ENCODE measurements around the gene APP.

Gene APP

DNA sequence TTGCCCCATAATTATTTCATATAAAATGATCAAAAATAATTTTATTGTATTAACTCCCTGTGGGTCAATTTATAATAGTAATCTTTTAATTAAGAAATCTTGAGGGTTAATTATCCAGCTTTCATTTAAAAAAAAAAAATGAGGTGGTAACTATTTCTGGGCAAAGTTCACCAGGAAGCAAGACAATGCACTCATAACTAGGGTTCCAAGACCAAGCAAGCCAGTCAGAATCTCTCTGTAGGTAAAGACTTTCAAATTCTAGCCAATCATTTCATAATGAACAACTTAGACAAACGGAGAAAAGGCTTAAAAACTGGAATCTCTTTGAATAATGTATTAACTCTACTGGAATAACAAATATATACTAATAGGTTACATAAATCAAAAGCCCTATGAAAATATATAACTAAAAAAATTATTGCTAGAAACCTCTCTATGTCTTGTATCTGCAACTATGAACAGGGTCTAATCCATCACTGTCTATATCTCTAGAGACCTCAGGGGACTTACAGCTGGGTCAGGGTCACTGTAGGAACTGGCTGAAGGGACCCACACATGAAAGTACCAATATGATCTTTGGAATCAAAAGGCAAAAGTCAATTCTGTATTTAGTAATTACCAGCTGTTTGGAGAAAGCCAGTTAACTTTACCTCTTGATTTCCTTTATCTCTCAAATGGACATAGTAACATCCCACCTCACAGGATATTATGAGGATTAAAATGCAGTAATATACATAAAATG lies 43.3 kb downstream of the APP start:
- no peak for DNase-seq (ENCODE audit: low read depth in 2 of 2)

DNA sequence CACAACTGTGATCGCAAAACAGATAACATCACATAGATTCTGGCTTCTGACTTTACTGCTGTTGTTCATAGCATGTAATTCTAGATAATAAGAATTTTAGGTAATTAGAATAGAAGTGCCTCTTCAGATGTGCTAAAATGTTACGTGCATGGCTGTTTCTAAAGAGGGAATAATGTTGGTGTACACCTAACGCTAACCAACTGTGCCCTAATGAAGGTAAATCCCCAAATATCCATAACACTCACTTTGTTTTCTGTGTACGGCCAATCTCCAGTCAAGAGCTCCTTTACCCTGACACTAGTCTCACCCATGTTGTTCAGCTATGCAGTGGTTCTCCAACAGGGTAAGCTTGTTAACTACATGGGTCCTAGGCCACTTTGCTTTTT lies 44.4 kb downstream of the APP start:
- DNase-seq (ENCODE audit: low read depth in 2 of 2), result no peak

DNA sequence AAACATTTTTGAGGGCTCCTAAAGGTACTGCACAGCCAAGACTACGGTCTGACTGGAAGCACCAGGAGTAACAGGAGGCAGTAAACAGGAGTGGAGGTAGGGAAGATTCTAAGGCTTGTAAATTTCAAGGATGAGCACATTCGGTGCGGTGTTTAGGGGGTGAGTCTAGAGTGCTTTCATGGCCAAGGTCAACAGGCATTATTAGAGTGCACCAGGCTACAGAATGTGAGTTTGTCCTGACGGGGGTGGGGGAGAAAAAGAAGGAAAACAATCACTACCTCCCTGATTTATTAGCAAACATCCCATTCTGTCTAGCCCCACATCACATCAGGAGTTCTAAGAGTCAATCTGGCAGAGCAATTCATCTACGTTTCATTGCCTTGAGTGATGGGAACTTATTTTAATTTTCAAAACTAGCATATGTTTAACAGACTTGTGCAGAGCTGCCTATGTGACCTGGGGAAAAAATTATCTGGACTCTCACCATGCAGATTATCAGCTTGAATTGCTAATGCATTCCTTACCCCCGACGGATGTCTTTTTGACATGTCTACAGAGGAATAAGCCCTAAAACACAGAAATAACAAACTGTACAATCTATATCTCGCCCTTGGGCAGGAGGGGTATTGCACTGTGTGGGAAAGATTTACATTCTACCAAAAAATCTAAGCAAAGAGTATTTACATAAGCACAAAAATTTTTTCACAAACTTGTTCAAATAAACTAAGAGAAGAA lies 45.0 kb downstream of the APP start:
- DNase-seq (ENCODE audit: low read depth in 2 of 2), result no peak

DNA sequence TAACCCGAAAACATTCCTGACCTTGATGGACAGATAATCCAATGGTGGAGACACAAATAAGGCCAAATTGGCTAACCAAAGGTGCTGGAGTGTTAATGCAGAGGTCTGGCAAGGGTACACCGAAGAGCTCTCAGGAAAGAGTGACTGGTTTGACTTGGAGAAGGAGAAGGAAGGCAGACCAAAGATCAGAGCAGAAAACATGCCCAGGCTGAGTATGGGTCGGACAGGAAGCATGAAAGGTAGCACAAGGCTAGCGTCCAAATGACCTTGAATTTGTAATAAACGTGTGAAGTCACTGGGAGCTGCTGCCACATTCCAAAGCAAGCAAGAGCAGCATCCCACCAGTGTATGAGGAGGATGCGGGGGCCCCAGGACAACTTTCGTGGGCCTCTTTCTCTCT lies 45.7 kb downstream of the APP start:
- DNase-seq (ENCODE audit: low read depth in 2 of 2), result no peak

DNA sequence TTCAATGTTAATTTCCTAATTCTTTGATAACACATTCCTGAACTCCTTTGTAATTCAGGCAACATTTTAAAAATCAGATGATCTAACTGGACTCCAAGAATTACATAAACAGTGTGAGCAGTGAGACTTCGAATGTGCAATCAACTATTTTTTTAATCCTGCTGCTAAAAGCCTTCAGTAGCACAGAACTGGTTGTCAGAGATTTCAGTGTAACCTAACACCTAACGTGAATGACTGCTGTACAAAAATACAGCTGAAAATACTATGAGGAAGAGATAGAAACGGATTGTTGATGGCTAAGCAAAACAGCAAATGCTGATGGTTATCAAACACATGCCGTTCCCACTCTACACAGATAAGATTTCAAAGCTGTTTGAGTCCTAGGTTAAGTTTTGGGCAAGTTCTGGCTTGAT lies 46.1 kb downstream of the APP start:
- no peak for DNase-seq (ENCODE audit: low read depth in 2 of 2)

DNA sequence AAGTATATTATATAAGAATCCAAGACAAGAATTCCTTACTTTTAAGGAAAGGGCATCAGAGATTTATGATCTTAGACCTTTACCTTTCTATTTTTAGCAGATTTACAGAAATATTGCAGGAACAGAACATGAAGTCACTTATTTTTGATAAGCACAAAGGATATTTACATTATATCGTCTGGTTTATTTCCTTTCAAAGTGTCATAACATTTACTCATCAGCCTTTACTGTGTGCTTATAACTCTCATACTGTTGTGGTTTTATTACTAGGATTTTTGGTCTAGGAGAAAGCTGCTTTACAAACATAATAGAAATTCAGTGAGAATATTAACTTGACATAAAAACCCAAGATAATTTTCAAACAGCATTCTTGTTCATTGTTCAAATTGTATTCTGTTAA lies 47.6 kb downstream of the APP start:
- DNase-seq (ENCODE audit: low read depth in 2 of 2), result no peak

DNA sequence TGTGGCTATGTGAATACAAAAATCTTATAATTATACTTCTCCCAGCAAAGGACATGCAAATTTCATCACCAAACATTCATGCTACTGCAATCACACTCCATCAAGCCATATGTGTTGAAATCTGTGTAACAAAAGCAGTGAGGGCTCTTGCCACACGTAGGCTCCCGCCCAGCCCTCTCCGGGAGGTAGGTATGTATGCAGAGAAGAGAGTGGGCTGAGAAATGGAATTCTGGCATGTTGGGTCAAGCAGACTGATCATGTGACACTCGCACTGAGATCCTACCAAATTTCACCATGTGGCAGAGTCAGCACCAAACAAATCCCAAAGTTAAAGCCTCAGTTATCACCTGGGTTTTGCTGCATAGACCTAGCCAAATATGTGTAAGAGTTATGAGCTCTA lies 49.7 kb downstream of the APP start:
- DNase-seq (ENCODE audit: low read depth in 2 of 2), result no peak

DNA sequence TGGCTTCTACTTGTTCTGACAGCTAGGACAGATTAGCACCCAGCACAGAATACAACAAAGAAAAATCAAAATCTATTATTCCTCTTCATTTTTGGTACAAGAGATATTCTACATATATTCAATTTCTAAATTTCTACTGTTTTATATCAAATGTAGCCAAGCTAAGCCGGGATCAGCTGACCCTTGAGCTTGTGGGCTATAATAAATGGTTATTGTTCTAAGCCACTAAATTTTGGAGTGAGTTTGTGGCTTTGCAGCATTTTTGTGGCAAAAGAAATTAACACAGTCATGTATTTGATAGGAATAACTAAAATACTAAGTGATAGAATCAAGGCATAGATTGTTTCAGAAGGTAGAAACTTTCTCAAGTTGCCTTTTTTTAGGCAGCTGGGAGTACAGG lies 50.7 kb downstream of the APP start:
- DNase-seq (ENCODE audit: low read depth in 2 of 2), result no peak

DNA sequence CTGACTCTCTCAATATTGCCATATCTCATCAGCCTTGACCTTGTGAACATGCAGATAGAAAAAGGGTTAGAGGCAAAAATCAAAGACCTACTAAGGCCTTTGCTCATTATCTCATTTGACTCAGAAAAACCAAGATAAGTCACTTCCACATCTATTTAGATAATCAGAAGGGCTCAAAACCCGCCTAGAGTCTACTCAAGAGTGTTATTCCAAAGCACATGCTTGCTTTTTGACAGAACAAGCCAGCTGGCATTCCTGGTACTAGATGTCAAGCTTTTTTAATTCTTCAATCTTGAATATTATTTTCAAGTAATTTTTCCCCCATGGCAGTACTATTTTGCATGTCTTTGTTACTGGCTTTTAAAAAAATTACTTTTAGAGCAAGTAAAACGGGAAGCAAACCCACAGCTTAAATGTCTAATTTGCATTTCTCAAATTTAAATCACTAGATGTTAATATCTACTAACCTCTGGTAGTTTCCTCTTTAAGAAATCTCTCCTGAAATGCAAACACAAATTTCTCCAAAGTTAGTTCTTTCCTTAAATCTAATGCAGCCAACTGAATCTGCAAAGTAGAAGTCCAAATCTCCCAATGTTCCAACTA lies 51.5 kb downstream of the APP start:
- DNase-seq (ENCODE audit: low read depth in 2 of 2), result no peak

DNA sequence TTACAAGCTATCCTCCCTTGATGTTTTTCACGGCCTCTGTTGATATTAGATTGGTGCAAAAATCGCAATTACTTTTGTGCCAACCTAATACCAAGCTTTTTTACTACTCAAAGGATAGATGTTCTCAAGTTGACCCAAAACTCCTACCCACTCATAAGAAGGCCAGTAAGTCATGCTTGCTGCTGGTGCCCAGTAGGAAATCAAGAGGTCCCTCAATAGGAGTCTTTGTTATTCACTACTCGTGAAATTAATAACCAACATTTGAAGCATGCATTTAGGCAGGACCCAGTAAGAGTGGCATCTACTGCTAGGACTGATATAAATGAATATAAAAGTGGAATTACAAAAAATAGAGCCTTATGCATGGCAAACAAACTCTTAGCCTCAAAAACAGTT lies 52.6 kb downstream of the APP start:
- DNase-seq (ENCODE audit: low read depth in 2 of 2), result no peak

DNA sequence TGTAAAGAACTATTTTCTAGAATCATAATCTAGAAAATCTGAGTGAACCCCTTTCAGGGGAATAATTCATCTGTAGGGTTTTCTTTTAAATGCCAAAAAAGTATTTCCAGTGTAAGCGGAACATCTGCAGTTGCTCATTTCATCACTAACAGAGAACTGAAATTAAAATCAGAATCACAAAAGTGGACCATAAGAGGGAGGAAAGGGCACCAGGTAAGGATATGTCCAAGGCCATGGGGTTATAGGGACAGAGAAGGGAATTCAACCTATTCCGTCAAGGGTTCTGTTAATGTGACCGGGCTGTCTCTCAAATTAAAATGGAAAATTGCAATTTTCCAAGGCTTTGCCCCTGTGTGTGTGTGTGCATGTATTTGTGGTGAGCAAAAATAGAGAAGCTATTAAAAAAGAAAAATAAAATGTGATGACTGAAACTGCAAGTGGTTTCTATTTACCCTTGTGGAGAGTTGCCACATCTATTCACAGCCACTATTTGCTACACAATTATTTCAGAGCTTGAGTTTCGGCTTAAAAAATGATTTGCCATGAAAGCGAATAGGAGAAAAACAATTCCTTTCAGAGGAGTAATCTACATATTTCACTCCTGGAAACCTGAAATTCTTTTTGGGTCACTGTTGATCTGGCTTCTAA lies 53.1 kb downstream of the APP start:
- DNase-seq (ENCODE audit: low read depth in 2 of 2), result no peak

DNA sequence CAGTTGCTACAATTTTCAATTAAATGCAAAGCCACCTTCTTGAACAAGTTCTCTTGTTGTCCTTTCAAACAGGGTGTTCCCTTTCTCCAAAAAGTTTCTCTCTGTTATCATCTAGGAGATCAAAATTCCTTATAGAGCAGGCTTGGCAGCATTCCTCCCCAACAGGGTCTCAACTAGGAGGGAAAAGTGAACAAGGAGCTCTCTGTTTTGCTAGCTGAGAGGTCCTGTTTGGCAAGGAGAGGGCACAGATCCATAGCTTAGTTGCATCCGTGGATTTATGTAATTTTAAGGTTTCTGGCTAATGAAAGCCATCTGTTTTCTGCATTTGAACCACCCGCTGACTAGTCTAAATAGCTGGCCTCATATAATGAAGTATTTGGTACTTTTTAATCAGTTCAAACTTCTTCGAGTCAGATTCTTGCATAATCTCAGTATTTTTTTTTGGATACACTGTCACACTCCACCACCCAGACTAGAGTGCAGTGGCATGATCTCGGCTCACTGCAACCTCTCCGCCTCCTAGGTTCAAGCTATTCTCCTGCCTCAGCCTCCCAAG lies 54.0 kb downstream of the APP start:
- no peak for DNase-seq (ENCODE audit: low read depth in 2 of 2)

DNA sequence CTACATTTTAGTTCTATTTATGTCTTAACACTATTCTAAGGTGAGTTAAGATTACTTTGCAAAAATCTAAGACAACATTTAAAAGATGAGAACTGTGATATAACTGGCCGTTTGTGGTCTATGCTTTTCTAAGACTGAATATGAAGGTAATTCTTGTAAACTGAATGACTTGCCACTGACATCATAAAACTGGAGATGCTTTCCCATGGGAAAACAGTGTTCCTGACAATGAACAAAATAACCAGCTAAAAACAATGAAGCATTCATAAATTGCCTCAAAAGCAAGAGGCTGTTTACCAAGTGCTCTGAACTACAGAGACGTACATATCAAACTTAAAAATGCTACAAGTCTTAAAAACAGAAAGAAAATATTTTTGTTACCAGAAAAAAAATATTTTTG lies 54.7 kb downstream of the APP start:
- no peak for DNase-seq (ENCODE audit: low read depth in 2 of 2)

DNA sequence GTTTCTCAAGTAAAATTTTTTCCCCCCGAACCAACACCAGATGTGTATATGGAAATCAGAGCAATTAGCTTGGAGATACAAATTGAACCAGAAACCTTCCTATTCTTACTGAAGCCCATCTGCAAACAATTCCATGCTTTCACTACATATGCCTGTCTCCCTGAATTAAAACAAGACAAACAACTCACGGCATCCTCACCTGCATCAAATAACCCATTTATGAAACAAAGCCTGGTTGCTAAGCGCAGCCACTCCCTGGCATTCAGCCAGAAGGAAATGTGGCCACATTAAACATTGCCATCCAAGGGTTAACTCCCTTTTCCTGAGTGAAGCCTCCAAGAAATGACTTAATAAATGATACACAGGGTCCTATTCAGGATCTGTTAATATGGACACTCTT lies 55.3 kb downstream of the APP start:
- DNase-seq (ENCODE audit: low read depth in 2 of 2), result no peak

DNA sequence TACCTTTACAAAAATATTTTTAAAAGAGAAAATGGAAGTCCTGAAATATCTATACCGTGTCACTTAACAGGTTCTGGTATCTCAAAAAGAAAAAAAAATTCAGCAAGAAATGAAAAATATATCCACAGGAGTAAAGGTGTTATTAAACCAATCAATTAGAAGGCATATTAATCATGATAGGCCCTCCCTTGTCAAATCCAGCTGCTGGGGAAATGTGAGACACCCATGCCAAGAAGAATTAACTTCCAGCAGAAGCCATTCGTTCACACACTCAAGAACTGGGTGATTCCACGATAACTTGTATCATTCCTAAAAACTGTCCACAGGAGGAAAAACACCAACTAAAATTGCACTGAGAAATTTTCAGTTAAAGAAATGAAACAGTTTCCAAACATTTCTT lies 57.6 kb downstream of the APP start:
- no peak for DNase-seq (ENCODE audit: low read depth in 2 of 2)

DNA sequence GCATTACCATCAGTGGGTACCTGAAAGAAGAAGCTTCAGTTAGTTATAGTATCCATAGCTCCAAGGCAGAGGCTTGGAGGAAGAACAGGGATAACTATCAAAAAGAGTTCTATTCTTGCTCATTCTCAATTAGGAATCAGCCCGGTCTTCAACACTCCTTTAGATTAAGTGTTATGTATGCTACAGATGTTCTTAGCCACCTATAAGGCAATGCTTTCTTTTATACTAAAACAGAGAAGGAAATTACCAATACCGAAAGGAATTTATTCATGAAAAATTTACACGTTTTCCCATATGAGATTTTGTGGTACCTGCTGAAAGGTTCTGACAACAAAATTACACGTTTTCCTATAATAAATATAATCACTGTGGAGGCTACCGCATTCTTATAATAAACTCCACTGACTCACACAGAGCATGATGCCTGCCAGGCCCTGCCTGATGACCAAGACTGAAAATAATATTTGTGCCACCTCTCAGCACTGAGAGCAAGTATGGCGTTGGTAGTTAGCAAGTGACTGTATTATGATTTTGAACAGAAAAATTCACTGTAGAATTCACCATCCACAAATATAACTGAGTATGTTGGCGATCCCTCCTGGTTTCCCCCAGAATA lies 58.3 kb downstream of the APP start:
- DNase-seq (ENCODE audit: low read depth in 2 of 2), result no peak

DNA sequence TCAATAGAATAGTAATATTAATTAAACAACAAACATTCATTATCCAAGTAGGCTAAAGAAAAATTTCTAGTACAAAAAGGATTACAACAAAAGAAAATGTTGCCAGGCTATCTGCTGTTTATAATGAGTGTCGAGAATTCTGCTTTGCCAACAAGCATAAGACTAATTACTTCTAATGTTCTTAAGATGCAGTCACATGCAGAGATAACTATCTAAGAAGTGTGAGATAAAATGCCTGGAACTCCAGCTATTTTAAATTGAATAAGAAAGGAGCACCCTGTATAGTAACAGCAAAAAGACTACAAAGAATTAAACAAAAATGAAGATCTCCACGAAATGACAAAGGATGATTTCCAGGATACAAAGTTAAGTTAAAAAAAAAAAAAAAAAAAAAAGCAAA lies 59.9 kb downstream of the APP start:
- DNase-seq (ENCODE audit: low read depth in 2 of 2), result no peak

DNA sequence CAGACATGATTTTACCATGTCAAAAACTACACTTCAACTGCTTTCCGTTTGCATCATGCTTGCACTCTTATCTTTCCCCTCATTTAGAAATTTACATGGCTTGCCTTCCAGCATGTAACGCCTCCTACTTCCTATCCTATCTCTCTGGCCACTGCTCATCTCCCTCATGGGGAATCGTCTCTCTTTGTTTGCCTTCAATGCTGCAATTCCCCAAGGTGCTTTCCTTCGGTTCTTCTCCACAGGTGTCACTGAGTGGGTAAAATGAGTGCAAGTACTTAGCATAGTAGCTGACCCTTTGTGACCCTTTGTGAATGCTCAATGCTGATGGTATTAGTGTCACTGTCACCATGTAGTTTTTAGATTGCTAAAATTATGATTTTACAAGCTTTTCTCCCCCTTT lies 63.1 kb downstream of the APP start:
- no peak for DNase-seq (ENCODE audit: low read depth in 2 of 2)

DNA sequence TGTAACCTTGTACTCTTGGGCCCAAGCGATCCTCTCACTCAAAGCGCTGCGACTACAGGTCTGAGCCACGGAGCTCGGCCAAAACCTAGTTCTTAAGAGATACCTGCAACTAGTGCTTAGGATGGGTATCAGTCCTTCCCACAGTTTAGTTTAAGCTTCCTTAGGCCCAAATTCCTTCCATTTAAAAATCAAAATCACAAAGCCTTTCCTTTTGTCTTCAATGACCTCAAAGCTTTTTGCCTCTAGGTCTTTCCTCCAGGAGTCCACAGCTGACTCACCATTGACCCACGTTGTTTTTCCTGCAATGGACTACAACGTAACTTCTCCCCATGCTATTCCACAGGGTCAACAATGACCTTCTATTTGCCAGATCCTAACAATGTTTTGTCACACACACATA lies 64.0 kb downstream of the APP start:
- no peak for DNase-seq (ENCODE audit: low read depth in 2 of 2)

DNA sequence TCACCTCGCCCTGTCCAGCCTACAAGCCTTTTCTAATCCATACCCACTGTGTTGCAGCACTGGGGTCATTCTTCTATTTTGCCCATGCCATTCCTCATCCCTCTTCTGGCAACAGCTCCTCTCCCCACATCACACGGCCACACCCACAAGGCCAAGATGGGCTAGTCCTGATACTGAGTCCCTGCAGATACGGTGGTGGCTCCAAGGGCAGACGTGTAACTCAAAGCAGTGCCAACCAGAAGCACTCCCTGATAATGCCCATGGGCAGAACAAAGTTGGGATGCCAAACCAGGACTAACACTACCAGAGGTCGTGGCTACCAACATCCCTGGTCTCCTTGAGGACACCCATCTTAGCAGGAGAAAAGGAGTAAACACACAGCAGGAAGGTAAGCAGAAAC lies 64.8 kb downstream of the APP start:
- DNase-seq (ENCODE audit: low read depth in 2 of 2), result no peak

DNA sequence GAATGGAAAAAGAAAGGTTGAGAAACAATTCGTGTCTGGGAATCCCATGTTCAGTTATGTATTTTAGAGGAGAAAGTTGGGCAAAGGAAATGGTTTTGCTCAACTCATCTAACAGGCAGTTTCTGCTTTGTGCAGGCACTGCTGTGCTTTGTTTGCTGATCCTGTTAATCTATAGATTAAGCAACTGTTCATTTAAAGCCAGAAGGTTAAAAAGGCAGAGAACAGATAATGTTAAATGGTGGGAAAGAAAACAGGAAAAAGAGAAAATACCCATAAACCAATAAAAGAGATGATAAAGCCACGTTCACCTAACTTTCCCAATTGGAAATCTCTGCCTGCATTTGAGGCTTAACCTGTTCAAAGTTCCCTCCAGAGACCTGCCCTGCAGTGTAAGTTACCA lies 70.0 kb downstream of the APP start:
- DNase-seq (ENCODE audit: low read depth in 2 of 2), result no peak

DNA sequence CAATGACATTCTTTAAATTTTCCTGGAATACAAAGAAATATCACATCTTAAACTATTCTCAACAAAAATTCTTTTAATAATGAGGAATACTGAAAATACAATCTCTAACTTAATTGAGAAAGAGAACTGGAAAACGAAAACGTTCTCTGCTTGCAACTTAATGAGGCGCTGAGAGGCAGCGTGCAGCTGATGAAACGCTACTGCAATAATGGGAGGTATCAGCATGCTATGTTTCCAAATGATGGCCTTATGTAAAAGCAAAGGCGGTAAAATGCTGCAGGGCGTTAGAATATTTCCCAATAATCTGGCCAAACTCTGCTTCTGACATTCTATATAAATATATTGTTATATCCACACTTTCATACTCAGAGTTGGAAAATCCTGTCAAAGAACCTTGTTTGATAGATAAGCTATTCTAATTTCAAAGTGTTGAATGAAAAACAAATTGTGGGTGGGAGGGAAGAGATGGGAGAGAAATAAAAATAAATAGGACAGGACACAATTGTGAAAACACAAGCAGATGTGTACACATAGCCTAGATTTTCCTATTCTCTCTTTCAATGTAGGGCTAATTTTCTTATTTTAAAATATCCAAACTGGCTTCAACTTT lies 70.9 kb downstream of the APP start:
- no peak for DNase-seq (ENCODE audit: low read depth in 2 of 2)

Measured in stimulated activated CD8-positive, alpha-beta memory T cell treated with anti-CD3 and anti-CD28 coated beads, Interleukin-15, amount 100 ng/mL, for 48 hours (primary cell).